ENCODE data around the gene SNPH.

DNA sequence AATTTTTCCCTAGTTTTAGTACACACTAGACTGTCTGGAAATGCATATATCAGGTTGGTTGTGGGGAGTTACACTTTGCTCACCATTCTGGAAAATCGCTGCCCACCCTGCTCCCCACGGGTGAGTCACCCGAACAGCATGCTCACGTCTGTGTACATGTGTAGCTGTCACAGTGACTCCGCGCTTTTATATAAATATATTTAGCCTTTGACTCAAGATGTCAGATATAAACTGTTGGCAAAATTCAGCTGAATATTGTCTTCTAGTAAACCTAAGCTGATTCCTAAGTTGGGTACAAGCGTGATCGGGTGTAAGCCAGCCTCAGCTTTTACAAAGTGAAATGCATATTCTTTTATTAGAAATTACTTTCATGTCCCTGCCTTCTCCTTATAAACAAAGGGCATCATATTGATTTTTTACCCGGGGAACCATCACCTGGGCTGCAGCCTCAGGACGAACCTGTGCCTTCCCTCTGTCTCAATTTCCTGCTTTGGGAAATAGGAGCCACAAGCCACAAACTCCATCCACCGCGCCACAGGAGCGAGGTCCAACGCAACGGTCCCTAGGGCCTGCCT lies 58.6 kb downstream of the SNPH start:
- TF ChIP-seq, protein P1, sequence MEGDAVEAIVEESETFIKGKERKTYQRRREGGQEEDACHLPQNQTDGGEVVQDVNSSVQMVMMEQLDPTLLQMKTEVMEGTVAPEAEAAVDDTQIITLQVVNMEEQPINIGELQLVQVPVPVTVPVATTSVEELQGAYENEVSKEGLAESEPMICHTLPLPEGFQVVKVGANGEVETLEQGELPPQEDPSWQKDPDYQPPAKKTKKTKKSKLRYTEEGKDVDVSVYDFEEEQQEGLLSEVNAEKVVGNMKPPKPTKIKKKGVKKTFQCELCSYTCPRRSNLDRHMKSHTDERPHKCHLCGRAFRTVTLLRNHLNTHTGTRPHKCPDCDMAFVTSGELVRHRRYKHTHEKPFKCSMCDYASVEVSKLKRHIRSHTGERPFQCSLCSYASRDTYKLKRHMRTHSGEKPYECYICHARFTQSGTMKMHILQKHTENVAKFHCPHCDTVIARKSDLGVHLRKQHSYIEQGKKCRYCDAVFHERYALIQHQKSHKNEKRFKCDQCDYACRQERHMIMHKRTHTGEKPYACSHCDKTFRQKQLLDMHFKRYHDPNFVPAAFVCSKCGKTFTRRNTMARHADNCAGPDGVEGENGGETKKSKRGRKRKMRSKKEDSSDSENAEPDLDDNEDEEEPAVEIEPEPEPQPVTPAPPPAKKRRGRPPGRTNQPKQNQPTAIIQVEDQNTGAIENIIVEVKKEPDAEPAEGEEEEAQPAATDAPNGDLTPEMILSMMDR (conservative IDR thresholded peaks at IDR 0.05; ENCODE audit: low read length), result no peak
- TF ChIP-seq EZH2phosphoT487 (IDR thresholded peaks at IDR 0.05; ENCODE audit: borderline replicate concordance), result no peak
